Mucosa of descending colon (tissue), 3 donors: ENCODE data around the gene ITGA4. TPM values are rescaled to one million over a fixed set of nuclear protein-coding genes. Genes with fewer than 3 reads are reported as not detected.
A peak's percentile ranks its signal among the peaks of the same experiment; 100 is the strongest.

Experiments
- ATAC-seq: fragments of 200-7000 bp; cut with Tn5 transposase; one replicate; pipeline ENCODE4 v1.9.1; 2020; ENCODE audit warnings: mild to moderate bottlenecking, moderate library complexity
- DNase-seq, 3 donors: peaks; one replicate each; pipeline ENCODE4 v3.0.0-alpha.2; 2020
- H3K36me3 ChIP-seq: fragments of 200-600 bp; one replicate; pipeline ENCODE4 v1.8.0; 2021; ENCODE audit warnings: low read depth, mild to moderate bottlenecking
- H3K4me1 ChIP-seq: fragments of 200-600 bp; one replicate; pipeline ENCODE4 v1.8.0; 2021; ENCODE audit warnings: low read depth, mild to moderate bottlenecking
- H3K4me3 ChIP-seq: fragments of 200-600 bp; one replicate; pipeline ENCODE4 v1.8.0; 2021; ENCODE audit warnings: mild to moderate bottlenecking
- H3K9me3 ChIP-seq: fragments of 200-600 bp; one replicate; pipeline ENCODE4 v1.8.0; 2021; ENCODE audit warnings: mild to moderate bottlenecking
- CTCF ChIP-seq: fragments of 200-600 bp; IDR thresholded peaks from one replicate; pipeline ENCODE4 v1.8.0; 2022; ENCODE audit warnings: antibody characterized with exemption, mild to moderate bottlenecking
- intact Hi-C, 2 donors: fragments of 100-400 bp; cut with DNase I in 1 of 2; cut with micrococcal nuclease in 1 of 2; formaldehyde crosslinking; loops; one replicate each; pipeline versions ENCODE4 v1.11.0 to v1.11.1; 2022; cut with DNase I, micrococcal nuclease
- total RNA-seq, 3 donors: library from RNA; stranded (reverse); fragmentation: NEBNext Ultra II Directional in 2 of 3; extraction: Animal tissue kit (Norgen Biotek cat#: 25700) in 2 of 3; gene quantifications; one replicate each; pipeline versions ENCODE4 v1.2.1 to v1.2.4, GENCODE V29; 2021 to 2023
- donor health status: DM: no; HTN: no; CAD: no; lungs with moderate emphysema.
- donor health status: DM: no; HTN: no; CAD: no.
- donor health status: DM: no; HTN: yes; CAD: no.

The ITGA4 gene
- total RNA-seq, 3 donors from 2014 or later = 6.8 to 13.4 (median 11.6) TPM

- no peaks in the 10 kb centered on the region for H3K4me1 ChIP-seq
- H3K4me3 ChIP-seq = no peak overlapping the region
- intact Hi-C loops = no loop called here
- no peaks in the 10 kb centered on the region for H3K36me3 ChIP-seq
- ATAC-seq (no peak), DNase-seq (no peak)
- no peaks in the 10 kb centered on the region for H3K9me3 ChIP-seq
- no peak for TF ChIP-seq CTCF
These were observed 25.5 kb upstream of the ITGA4 start for GRCh38 chr2:181431674-181432073.

- no peak overlapping the region for H3K4me3 ChIP-seq
- no peak for TF ChIP-seq CTCF
- H3K9me3 ChIP-seq = no peaks in the 10 kb centered on the region
- ATAC-seq (no peak), DNase-seq (peak in 1 of 3 donors; percentile 35)
- intact Hi-C loops = no loop called here
- H3K4me1 ChIP-seq = peaks cover 14% of the 10 kb centered on the region
- H3K36me3 ChIP-seq = no peaks in the 10 kb centered on the region
These were observed 18.9 kb upstream of the ITGA4 start for GRCh38 chr2:181438261-181438660.

GRCh38 chr2:181440344-181440743 lies 16.8 kb upstream of the ITGA4 start:
- peak; percentile 96 for ATAC-seq
- Histone ChIP-seq H3K4me1 (peaks cover 18% of the 10 kb centered on the region), H3K36me3 (no peaks in the 10 kb centered on the region), H3K9me3 (no peaks in the 10 kb centered on the region), H3K4me3 (no peak overlapping the region)
- intact Hi-C loops = no loop called here
- no peak for TF ChIP-seq CTCF
- no peak for DNase-seq

GRCh38 chr2:181440919-181441318 lies 16.3 kb upstream of the ITGA4 start:
- Histone ChIP-seq H3K9me3 (no peaks in the 10 kb centered on the region), H3K4me1 (peaks cover 18% of the 10 kb centered on the region), H3K36me3 (no peaks in the 10 kb centered on the region), H3K4me3 (no peak overlapping the region)
- no peak for TF ChIP-seq CTCF
- intact Hi-C loops = no loop called here
- no peak for DNase-seq
- ATAC-seq = peak; percentile 5

GRCh38 chr2:181441670-181442069 lies 15.5 kb upstream of the ITGA4 start:
- no peak overlapping the region for H3K4me3 ChIP-seq
- ATAC-seq = peak; percentile 61
- no peak for DNase-seq
- peaks cover 18% of the 10 kb centered on the region for H3K4me1 ChIP-seq
- H3K36me3 ChIP-seq = no peaks in the 10 kb centered on the region
- no peaks in the 10 kb centered on the region for H3K9me3 ChIP-seq
- intact Hi-C loops = no loop called here
- no peak for TF ChIP-seq CTCF

- intact Hi-C loops = no loop called here
- no peaks in the 10 kb centered on the region for H3K9me3 ChIP-seq
- H3K4me3 ChIP-seq = no peak overlapping the region
- DNase-seq = no peak
- ATAC-seq = no peak
- no peak for TF ChIP-seq CTCF
- peaks cover 18% of the 10 kb centered on the region for H3K4me1 ChIP-seq
- no peaks in the 10 kb centered on the region for H3K36me3 ChIP-seq
These were observed 12.5 kb upstream of the ITGA4 start for GRCh38 chr2:181444654-181445053.
